Measurements from ENCODE around the gene IQCH. TPM values are rescaled to one million over a fixed set of nuclear protein-coding genes. Genes with fewer than 3 reads are reported as not detected.

The IQCH gene
- total and polyA plus RNA-seq, 2 of the 4 experiments (the other 2 are of a cell fraction): 0.60 to 2.5 TPM

DNA sequence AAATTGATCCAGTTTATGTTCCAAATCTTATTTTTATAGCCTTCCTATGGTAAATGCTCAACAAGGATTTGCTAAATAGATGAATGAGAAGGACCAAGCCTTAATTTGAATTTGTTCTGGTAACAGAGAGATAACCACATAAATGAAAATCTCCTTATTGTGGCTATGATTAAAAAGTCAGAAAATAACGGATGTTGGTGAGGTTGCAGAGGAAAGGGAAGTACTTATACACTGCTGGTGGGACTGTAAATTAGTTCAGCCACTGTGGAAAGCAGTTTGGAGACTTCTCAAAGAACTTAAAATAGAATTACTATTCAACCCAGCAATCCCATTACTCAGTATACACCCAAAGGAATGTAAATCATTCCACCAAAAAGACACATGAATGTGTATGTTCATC lies 26.3 kb upstream of the IQCH start:
- H3K4me3 ChIP-seq (ENCODE audit: insufficient read depth, low read depth, low read length): no peak overlapping the region
- H4K91ac ChIP-seq (ENCODE audit: insufficient read depth, low read depth, low read length): no peak overlapping the region
- no peak overlapping the region for H2BK120ac ChIP-seq (ENCODE audit: low read depth, low read length)
- no peak overlapping the region for H3K56ac ChIP-seq (ENCODE audit: extremely low read depth, insufficient read depth, low read length)
- BruUV-seq (replicated peaks): no TSS peak
- H4K20me1 ChIP-seq (ENCODE audit: insufficient read depth, low read length): no peaks in the 10 kb centered on the region
- H3K27ac ChIP-seq (ENCODE audit: insufficient read depth, low read length): no peak overlapping the region
- DNase-seq (no peak), ATAC-seq (ENCODE audit: low read depth) (peak; percentile 22; the same call in 1 of the 2 replicates)
- H4K8ac ChIP-seq (ENCODE audit: low read depth in 2 of 2, low read length in 2 of 2): no peak overlapping the region
- H2AK5ac ChIP-seq (ENCODE audit: low read depth, low read length): no peak overlapping the region
- TF ChIP-seq POLR2A (IDR thresholded peaks at IDR 0.05; ENCODE audit: low read depth, low read length) (no peak), NFE2L2 (IDR thresholded peaks at IDR 0.05; ENCODE audit: low read depth, low read length) (no peak), CEBPB (IDR thresholded peaks at IDR 0.05; ENCODE audit: low read depth, low read length) (no peak), RAD21 (IDR thresholded peaks at IDR 0.05; ENCODE audit: low read length) (no peak), SMC3 (IDR thresholded peaks at IDR 0.05; ENCODE audit: low read depth, low read length) (no peak), RCOR1 (IDR thresholded peaks at IDR 0.05; ENCODE audit: insufficient replicate concordance, low read length) (no peak), RFX5 (IDR thresholded peaks at IDR 0.05; ENCODE audit: low read depth, low read length) (no peak), MXI1 (IDR thresholded peaks at IDR 0.05; ENCODE audit: borderline replicate concordance, low read depth, low read length) (no peak), FOS (IDR thresholded peaks at IDR 0.05; ENCODE audit: low read depth, low read length) (no peak), CHD1 (IDR thresholded peaks at IDR 0.05; ENCODE audit: low read depth, low read length) (no peak), MAZ (IDR thresholded peaks at IDR 0.05; ENCODE audit: borderline replicate concordance, low read depth, low read length) (no peak), BHLHE40 (IDR thresholded peaks at IDR 0.05; ENCODE audit: low read depth, low read length) (no peak), MAFK (IDR thresholded peaks at IDR 0.05; ENCODE audit: low read depth, low read length) (no peak)
- TF ChIP-seq, protein P1, sequence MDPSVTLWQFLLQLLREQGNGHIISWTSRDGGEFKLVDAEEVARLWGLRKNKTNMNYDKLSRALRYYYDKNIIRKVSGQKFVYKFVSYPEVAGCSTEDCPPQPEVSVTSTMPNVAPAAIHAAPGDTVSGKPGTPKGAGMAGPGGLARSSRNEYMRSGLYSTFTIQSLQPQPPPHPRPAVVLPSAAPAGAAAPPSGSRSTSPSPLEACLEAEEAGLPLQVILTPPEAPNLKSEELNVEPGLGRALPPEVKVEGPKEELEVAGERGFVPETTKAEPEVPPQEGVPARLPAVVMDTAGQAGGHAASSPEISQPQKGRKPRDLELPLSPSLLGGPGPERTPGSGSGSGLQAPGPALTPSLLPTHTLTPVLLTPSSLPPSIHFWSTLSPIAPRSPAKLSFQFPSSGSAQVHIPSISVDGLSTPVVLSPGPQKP (IDR thresholded peaks at IDR 0.05; ENCODE audit: borderline replicate concordance, low read depth, low read length): no peak
- TF ChIP-seq, protein P2, sequence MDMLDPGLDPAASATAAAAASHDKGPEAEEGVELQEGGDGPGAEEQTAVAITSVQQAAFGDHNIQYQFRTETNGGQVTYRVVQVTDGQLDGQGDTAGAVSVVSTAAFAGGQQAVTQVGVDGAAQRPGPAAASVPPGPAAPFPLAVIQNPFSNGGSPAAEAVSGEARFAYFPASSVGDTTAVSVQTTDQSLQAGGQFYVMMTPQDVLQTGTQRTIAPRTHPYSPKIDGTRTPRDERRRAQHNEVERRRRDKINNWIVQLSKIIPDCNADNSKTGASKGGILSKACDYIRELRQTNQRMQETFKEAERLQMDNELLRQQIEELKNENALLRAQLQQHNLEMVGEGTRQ (IDR thresholded peaks at IDR 0.05; ENCODE audit: low read depth, low read length): no peak
- H2BK5ac ChIP-seq (ENCODE audit: low read depth, low read length, poor library complexity, severe bottlenecking): peak overlapping the region; percentile 24
- peaks cover 2% of the 10 kb centered on the region for H3K9me1 ChIP-seq (ENCODE audit: insufficient read depth, low read length)
- peaks cover 16 to 37% of the 10 kb centered on the region in 2 experiments for H3K79me1 ChIP-seq (ENCODE audit: low read depth in 1 of 2, low read length in 2 of 2)
- H3K4me1 ChIP-seq (ENCODE audit: control insufficient read depth, insufficient read depth, low read length): peaks cover 7% of the 10 kb centered on the region
- no peak overlapping the region for H3K4ac ChIP-seq (ENCODE audit: low read depth, low read length)
- H3K9me3 ChIP-seq (ENCODE audit: control insufficient read depth, insufficient read depth, low read length): no peaks in the 10 kb centered on the region
- dilution Hi-C loops (cut with HindIII; ENCODE audit: low sequenced_read_pairs, unreplicated experiment) (no loop called here), intact Hi-C loops (cut with micrococcal nuclease) (no loop called here), in situ Hi-C loops (cut with MboI; ENCODE audit: low sequenced_read_pairs) (no loop called here)
- H2BK20ac ChIP-seq (ENCODE audit: low read depth, low read length): no peak overlapping the region
- ChIA-PET CTCF (no interaction called here), POLR2A (ENCODE audit: unreplicated experiment) (no interaction called here)
- no peaks in the 10 kb centered on the region for H3K27me3 ChIP-seq (ENCODE audit: control insufficient read depth, insufficient read depth, low read length)
- H3K14ac ChIP-seq (replicated peaks; ENCODE audit: low read depth, low read length): no peak overlapping the region
- no peak overlapping the region for H3K18ac ChIP-seq (ENCODE audit: low read depth, low read length)
- H2BK15ac ChIP-seq (ENCODE audit: low read depth, low read length): no peak overlapping the region
- no CpG with 5 or more reads among the region's 1 CpG for WGBS, 2 experiments (ENCODE audit: extremely low coverage in 2 of 2, insufficient read length in 1 of 2)
- H3K9ac ChIP-seq (ENCODE audit: low read depth, low read length): no peak overlapping the region
- no peak overlapping the region for H3K23ac ChIP-seq (ENCODE audit: low read depth, low read length)
- peaks cover 11% of the 10 kb centered on the region for H3K36me3 ChIP-seq (ENCODE audit: control insufficient read depth, insufficient read depth, low read length)
- H4K5ac ChIP-seq (ENCODE audit: low read depth, low read length): no peak overlapping the region
- no peak overlapping the region for H2AK9ac ChIP-seq (replicated peaks; ENCODE audit: low read depth, low read length, poor library complexity)
- H3K4me2 ChIP-seq (ENCODE audit: low read depth, low read length): no peak overlapping the region
- H2AFZ ChIP-seq (replicated peaks; ENCODE audit: low read length, poor library complexity): no peak overlapping the region
